CD4-positive, alpha-beta T cell treated with Interleukin-6 at 100 ng/mL for 8 hours (primary cell): ENCODE results near the gene ALDH16A1.

Source experiments
- DNase-seq: peaks from one replicate; pipeline ENCODE4 v3.0.0-alpha.2; 2020; ENCODE audit warnings: mixed read lengths, low spot score

Gene ALDH16A1

DNA sequence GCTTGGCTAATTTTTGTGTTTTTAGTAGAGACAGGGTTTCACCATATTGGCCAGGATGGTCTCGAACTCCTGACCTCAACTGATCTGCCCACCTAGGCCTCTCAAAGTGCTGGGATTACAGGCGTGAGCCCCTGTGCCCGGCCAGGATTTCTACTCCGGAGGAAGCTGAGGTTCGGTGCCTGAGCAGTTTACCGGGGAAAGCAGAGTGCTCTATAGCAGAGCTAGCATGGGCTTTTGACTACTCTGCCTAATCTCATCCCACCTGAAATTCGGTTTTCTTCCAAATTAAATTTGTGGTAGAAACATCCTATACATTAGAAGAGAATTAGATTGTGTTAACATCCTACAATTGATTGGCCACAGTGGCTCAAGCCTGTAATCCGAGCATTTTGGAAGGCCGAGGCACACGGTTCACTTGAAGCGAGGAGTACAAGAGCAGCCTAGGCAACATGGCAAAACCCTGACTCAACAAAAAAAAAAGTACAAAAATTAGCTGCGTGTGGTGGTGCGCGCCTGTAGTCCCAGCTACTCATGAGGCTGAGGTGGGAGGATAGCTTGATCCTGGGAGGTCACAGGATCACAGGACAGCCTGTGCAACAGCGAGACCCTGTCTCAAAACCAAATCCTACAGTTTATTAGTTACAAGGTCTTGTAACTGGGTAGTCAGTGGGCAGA lies 36.0 kb downstream of the ALDH16A1 start:
- DNase-seq: no peak

- DNase-seq: peak; percentile 27
These were observed 36.7 kb downstream of the ALDH16A1 start for GRCh38 chr19:49489601-49490167.

DNA sequence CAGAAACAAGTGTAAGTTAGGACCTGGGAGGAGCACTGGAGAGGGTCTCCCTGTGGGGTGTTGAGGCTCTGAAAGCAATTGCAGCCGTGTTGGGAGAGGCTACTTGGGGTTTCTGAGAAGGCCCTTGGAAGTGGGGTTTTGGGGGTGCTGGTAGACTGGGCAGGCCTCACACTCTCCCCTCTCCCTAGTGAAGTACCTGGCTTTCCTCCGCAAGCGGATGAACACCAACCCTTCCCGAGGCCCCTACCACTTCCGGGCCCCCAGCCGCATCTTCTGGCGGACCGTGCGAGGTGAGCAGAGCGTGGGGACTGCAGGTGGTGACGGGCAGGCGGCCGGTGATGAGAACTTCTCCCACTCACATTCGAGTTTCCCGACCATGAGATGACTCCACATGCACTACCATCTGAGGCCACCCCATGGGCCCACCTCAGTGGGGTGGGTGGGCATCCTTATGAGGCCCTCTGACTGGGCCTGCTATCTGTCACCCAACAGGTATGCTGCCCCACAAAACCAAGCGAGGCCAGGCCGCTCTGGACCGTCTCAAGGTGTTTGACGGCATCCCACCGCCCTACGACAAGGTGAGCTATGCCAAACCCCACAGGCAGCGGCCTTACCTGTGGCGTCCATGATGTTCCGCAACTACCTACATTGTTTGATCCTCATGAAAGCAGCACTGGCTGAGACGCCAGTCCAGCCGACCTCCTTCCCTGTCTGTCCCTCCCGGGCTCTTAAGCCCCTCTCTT lies 37.4 kb downstream of the ALDH16A1 start:
- no peak for DNase-seq

DNA sequence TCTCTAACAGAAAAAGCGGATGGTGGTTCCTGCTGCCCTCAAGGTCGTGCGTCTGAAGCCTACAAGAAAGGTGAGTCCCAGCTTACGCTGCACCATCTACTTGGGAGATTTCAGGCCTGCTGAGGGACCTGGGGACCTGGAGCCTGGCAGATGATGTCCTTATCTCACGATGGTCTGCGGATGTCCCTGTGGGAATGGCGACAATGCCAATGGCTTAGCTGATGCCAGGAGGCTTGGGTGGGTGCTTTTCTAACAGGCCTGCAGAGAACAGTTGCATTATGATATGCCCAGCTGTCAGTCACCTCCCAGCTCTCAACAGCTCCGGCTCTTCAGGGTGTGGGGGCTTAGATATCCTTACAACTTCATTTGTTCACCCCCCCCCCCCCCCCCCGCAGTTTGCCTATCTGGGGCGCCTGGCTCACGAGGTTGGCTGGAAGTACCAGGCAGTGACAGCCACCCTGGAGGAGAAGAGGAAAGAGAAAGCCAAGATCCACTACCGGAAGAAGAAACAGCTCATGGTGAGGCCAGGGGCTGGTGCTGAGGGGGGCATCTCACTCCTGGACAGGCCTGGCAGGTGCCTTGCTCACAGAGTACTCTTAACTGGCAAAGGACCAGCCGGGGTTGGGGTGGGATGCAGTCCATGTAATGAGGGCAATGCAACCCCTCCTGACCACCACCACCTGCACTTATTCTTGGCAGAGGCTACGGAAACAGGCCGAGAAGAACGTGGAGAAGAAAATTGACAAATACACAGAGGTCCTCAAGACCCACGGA lies 38.2 kb downstream of the ALDH16A1 start:
- no peak for DNase-seq

DNA sequence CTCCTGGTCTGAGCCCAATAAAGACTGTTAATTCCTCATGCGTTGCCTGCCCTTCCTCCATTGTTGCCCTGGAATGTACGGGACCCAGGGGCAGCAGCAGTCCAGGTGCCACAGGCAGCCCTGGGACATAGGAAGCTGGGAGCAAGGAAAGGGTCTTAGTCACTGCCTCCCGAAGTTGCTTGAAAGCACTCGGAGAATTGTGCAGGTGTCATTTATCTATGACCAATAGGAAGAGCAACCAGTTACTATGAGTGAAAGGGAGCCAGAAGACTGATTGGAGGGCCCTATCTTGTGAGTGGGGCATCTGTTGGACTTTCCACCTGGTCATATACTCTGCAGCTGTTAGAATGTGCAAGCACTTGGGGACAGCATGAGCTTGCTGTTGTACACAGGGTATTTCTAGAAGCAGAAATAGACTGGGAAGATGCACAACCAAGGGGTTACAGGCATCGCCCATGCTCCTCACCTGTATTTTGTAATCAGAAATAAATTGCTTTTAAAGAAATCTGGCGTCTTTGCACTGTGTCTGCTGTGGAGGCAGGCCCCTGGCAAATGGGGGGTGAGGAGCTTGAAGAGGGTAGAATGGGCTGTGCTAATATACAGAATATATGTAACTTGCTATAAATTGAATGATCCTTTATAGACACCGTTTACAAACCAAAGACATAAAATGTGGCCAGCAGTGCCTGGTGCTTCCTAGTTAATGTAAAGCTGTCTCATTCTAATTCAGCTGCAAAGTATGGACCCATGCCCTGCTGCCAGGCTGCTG lies 39.0 kb downstream of the ALDH16A1 start:
- no peak for DNase-seq

- DNase-seq: no peak
These were observed 39.8 kb downstream of the ALDH16A1 start for GRCh38 chr19:49492573-49493405.

- no peak for DNase-seq
These were observed 43.6 kb downstream of the ALDH16A1 start for GRCh38 chr19:49496574-49497008.

GRCh38 chr19:49497047-49497788 lies 44.2 kb downstream of the ALDH16A1 start:
- peak; percentile 80 for DNase-seq

DNA sequence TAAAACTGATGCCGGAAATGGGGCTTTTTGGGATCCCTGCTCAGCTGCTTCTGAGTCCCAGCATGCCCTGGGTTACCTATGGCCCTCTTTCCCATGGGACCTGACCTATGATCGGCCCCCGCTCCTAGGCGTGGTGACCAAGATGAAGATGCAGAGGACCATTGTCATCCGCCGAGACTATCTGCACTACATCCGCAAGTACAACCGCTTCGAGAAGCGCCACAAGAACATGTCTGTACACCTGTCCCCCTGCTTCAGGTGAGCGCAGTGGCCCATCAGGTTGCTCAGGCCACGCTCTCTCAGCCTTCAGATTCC lies 44.7 kb downstream of the ALDH16A1 start:
- DNase-seq: no peak

GRCh38 chr19:49498475-49498874 lies 45.5 kb downstream of the ALDH16A1 start:
- DNase-seq: no peak

DNA sequence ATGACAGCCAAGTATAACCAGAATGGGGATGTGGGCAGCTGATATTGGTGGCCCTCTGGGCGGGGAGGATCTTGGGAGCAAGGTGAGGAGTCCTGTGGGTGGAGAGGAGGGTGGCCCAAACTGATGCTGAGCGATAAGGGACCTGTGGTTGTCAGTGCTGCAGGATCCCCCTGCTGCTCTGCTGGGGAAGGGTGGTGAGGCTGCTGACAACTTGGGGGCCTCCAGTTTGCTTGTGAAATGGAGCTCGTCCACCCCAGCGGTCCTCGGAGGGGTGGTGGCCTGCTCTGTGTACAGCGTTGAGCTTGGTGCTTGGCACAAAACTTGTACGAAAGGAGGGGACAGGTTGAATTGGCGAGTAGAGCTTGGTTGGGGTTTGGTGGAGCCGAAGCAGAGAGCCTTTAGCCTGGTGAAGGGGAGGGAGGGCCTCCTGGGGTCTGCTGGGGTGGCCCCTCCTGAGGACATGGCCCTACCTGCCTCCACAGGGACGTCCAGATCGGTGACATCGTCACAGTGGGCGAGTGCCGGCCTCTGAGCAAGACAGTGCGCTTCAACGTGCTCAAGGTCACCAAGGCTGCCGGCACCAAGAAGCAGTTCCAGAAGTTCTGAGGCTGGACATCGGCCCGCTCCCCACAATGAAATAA lies 46.1 kb downstream of the ALDH16A1 start:
- peak; percentile 22 for DNase-seq

GRCh38 chr19:49502866-49503581 lies 50.0 kb downstream of the ALDH16A1 start:
- DNase-seq: peak; percentile 65

DNA sequence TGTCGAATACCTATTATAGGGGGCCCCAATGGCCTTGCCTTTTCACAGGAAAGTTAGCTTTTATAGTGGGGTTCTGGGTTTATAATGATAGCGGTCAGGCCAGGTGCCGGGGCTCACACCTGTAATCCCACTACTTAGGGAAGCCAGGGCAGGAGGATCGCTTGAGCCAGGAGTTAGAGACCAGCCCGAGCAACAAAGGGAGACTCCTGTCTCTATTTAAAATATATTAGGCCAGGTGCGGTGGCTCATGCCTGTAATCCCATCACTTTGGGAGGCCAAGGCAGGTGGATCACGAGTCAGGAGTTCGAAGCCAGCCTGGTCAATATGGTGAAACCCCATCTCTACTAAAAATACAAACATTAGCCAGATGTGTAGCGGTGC lies 50.5 kb downstream of the ALDH16A1 start:
- no peak for DNase-seq

- DNase-seq: peak; percentile 80
These were observed 53.6 kb downstream of the ALDH16A1 start for GRCh38 chr19:49506575-49507105.

- DNase-seq: no peak
These were observed 54.9 kb downstream of the ALDH16A1 start for GRCh38 chr19:49507803-49508494.

- DNase-seq: no peak
These were observed 60.1 kb downstream of the ALDH16A1 start for GRCh38 chr19:49512970-49513745.

GRCh38 chr19:49513746-49514118 lies 60.7 kb downstream of the ALDH16A1 start:
- DNase-seq: no peak
